Measurements from ENCODE around the gene BUB1.
"Not testable (repeated sequence)": the region's sequence is repeated elsewhere in the genome, so short reads cannot be mapped to it uniquely, and the experiment has no call there.

Gene BUB1

DNA sequence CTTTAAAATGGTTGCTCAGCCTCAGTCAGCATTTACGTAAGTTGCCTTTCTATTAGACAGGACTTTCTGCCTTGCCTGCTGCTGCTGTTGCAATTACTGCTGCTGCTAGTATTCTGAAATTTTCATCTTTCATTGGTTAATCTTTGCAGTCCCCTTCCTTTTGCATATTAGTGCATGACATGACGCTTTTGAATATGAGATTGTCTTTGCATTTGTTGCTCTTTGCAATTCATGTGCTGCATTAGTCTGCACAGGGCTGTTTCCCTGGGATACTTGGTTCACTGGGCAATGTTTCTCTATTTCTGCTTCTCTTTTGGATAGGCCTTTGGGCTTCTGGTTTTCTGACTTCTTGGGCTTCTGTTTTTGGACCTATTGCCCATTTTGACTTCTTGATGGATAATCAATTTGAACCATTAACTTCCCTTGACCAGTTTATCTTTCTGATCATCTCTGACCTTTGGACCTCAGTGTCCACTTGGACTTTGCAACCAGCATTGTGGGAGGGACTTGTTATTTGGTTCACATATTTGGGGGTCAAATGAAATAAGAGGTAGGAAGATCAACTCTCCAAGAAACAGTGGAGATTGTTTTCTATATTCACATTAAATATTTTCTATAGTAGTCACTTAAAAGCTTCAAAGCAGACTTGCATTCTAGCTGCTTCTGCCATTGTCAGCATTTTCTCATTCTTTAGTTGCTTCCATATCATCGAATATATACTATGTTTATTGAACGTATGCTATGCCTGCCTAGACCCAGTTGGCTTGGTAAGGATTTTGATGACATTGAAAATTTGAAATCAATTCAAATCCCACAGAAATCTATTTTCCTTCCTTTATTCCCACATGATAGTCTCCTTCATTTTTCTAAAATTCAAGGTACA, 12.5 kb upstream of the BUB1 start:
- DNase-seq: no peak

DNA sequence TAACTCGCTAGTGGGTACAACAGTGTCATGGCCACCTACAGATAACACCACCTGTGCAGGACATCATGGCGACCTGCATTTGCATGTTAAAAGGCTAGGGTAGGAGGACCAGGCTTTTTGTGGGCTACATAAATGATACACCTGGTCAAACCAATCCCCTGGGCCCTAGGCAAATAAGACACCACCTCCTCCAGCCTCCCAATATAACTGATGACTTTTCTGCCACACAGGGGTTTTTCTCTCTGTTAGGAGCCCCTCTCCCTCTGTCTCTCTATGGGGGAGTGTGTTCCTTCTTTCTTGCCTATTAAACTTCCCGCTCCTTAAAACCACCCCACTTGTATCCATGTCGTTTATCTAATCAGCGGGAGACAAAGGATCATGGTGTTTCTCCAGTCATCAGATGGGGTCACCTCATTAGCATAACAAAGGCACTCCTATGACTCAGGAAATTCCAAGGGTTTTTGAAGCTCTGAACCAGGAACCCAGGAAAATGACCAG, 10.8 kb upstream of the BUB1 start:
- DNase-seq: no peak

DNA sequence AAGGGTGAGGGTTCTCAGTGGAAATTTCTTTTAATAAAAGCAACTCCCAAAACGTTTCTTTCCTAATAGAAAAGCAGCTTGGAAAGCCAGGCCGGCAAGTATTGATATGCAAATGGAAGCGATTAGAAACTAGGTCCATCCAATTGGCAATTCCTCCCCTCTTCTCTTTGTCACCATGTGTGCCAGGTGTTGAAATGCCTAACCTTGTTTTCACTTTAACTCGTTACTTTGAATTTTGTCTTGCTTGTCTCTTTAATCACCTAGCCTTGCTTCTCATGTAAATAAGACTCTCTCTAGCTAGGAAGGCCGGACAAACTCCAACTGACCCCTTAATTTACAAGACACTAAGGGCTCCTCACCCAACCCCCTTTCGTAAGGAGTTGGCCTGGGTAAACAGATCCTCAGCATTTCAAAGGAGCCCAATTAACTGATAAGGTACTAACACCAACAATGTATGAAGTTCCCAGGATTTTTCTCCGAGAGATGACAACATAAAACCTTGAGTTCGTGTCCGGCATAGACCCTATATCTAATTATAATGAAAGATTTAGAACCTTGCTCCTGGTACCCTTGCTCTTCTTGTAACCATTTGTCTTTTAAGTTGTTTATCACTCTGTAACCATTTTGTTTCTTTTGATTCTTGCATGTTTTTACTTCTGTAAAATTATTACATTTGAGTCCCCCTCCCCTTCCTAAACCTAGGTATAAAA, 10.1 kb upstream of the BUB1 start:
- not testable (repeated sequence) for DNase-seq

DNA sequence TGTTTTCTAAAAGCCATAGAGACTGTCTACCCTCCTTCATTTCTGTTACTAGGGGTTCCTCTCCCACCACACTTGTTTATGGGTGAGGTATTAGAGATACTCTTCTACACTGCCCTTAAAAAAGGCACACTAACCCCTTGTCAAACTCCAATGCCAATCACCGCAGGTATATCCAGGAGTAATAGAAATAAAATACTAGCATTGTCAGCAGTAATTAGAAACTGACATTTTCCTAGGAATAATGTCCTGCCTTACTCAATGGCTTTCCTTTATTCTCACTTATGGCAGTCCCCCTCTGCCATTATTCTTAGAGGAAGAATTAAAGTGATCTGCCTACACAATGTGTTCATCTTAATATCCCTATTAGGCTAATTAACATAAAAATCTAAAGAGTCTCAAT, 5.0 kb upstream of the BUB1 start:
- DNase-seq: no peak

DNA sequence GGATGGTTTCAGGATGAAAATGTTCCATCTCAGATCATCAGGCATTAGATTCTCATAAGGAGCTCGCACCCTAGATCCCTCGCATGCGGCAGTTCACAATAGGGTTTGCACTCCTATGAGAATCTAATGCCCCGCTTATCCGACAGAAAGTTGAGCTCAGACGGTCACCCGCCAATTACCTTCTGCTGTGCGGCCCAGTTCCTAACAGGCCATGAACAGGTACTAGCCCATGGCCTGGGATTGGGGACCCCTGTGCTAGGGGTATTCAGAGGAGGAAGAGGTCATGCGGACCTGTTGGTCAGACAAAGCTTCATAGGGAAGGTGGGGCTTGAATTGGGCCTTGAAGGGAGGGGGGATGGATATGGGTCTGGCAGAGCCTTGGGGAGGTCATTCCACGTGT, 4.4 kb upstream of the BUB1 start:
- DNase-seq: no peak

DNA sequence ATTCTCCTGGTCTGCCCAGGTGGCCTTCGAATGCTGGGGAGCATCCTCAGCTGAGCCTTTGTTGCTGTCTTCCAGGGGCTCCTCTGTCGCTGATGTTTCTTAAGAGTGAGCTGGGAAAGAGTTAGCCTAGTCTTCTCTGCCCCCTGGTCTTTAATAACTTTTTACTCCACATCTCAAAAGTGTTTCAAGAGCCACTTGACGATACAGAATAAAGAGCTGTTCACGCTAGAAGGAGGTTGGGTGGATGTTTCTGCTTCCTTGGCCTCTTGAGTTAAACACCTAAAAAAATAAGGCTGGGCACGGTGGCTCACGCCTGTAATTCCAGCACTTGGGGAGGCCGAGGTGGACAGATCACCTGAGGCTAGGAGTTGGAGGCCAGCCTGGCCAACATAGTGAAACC, 2.8 kb upstream of the BUB1 start:
- DNase-seq: peak; percentile 26

DNA sequence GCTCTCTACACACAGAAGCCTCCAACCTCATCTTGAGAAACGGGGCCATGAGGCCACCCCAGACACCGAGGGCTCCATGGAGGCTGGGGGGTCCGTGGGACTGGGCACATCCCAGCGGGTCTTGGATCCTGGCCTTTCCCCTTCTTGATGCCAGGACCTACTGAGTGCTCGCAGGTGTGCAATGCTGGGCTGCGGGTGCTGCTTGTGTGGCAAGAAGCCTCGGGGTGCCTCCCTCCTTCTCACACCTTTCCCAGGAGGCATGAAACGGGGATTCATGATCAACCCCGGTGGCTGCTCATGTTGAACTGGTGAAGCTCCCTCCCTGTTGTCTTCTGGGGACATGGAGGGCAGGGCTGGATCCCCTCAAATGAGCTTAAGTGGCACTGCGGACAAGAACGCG, 2.0 kb upstream of the BUB1 start:
- DNase-seq: no peak

DNA sequence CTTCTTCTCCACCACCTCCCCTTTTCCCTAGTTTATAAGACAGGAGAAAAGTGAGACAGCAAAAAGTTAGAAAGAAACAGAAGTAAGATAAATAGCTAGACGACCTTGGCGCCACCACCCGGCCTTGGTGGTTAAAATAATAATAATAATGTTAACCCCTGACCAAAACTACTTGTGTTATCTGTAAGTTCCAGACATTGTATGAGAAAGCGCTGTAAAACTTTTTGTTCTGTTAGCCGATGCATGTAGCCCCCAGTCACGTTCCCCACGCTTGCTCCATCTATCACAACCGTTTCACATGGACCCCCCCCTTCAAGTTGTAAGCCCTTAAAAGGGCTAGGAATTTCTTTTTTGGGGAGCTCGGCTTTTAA, 1.5 kb upstream of the BUB1 start:
- DNase-seq: no peak

DNA sequence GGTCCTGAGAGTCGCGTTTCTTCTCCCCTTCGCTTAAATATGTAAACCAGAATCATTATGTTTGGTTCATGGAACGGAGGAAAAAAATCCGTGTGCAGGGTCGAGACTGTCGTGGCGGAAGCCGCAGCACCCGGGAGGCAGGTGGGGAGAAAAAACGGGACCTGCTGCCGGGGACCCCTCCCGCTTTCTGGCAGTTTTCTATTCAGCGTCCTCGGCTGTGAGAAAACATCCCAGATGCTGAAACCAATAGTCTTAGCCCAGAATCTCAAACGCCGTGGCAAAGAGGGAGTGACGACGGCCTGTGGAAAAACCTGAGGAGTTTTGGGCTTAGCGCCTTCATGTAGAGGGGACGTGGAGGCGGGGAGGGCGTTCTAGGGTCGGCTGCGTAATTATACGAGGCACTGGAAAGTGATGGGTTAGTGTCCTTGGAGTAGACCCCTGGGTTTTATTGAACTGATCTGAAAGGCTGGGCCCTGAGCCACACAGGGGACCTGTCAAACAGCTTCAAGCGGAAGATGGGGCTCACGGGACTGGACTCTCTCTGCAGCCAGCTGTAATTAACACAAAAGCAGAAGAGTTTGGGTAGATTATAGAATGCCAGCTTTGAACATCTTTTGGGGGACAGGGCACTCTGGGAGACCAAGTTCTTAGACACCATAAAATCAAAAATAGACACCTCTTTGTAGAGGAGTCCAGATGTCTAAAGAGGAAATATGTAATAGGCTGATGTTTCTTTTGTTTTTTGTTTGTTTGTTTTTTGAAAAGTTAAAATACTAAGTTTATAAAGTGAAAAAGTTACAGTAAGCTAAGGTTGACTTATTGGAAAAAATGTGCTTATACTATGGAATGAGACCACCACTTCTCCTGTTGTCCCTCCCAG, 834 bp upstream of the BUB1 start:
- DNase-seq: no peak

DNA sequence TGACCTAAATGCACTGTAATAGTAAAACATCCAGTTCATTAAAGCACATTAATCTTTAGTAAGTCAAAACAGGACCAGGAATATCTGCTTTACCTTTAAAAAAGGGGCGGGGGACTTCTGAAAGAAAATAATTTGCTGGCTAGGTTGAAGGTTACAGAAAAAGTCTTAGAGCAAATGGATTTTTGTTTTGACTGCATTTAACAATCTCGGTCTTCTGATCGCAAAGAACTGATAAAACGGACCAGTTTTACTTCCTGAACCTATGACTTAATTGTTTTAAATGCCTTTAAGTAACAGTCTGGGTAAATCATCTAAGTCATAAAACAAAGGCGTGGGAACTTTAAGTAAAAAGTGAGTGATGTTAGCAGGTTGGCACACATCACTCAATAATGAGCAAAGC, 783 bp downstream of the BUB1 start:
- no peak for DNase-seq

DNA sequence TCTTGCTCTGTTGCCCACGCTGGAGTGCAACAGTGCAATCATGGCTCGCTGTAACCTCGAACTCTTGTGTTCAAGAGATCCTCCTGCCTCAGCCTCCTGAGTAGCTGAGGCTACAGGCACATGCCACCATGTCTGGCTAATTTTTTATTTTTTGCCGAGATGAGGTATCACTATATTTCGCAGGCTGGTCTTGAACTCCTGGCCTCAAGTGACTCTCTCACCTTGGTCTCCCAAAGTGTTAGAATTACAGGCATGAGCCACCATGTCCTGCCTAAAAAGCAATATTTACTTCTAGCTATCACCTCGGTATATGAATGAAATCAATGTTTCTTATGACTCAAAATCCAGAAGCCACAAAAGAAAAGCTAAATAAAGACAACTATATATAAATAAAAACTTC, 2.2 kb downstream of the BUB1 start:
- DNase-seq: no peak

DNA sequence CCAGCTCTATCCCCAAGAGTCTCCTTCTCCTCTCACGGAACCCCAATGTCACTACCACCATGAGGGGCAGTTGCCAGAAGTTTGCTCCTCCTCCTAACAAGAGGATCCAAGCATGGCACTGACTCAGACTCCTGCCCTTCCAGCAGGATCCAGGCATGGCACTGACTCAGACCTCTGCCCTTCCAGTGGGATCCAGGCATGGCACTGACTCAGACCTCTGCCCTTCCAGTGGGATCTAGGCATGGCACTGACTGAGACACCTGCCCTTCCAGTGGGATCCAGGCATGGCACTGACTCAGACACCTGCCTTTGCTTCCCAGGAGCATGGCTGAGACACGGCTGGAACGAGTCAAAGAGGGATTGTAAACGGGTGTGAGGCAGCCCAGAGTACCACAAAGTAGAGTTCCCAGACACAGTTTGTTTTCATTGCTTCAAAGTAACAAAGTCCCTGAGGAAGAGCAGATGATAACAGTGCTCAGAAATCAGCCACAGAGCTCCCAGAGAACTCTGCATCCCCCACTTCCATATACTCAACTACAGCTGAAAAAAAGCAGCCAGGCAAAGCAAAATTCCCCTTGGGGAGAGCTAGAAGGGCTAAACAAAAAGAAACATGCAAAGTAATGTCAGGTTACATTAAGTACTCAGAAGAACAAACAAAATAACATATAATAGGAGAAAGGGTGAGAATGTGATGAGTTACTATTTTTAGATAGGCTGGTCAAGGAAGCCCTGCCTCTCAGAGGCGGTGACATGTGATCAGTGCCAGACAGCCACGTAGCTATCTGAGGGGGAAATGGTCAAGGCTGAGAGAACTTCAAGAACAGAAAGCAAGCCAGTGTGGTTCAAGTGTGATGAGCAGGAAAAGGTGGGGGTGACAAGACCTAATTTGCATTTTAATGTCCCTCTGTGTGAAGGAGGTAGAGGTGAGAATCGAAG, 3.0 kb downstream of the BUB1 start:
- DNase-seq: peak; percentile 19

DNA sequence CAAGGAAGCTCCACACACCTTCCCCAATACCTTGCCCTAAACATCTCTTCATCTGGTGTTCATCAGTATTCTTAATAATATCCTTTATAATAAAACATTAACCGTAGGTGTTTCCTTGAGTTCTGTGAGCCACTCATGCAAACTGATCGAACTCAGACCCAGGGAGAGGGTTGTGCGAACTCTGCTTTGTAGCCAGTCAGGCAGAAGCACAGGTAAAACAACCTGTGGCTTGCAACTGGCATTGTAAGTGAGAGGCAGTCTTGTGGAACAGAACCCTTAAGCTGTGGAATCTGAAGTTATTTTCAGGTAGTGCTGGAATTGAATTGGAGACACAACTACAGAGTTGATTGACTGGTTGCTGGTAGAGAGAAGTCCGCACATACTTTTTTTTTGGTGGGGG, 4.7 kb downstream of the BUB1 start:
- DNase-seq: no peak

DNA sequence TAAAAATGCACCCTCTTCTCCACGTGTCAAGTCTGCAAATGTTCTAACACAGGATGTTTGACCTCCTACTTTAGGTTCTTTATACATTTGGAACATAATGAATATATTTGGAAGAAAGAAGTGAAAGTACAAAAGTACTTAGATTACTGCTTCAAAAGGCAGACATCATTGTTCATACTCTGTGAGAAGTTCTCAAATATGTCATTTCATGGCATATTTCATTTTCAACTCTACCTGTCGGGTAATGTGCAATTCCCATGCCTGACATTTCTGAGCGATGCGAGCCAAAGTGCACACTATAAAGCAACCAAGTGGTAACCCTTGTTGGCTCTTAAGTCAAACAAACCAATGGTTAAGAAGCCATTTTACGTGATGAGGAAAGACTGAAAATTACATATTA, 7.0 kb downstream of the BUB1 start:
- DNase-seq: no peak

DNA sequence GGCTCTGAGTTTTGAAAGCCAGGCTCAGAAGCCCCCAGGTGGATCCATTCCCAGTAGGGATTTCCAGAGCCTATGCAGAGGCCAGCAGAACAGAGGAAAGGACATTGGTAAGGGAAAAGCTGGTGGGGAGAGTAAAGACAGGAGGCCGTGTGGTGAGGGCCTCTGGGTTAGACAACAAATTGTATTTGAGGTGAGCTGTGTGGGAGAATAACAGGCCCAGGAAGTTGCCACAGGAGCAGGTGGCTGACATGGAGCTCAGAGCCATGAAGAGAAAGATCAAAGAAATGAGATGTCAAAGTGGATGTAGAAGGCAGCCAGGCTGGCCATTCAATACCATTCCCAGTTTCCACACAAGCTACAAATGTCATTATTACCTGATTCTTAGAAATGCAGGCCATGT, 8.8 kb downstream of the BUB1 start:
- no peak for DNase-seq

DNA sequence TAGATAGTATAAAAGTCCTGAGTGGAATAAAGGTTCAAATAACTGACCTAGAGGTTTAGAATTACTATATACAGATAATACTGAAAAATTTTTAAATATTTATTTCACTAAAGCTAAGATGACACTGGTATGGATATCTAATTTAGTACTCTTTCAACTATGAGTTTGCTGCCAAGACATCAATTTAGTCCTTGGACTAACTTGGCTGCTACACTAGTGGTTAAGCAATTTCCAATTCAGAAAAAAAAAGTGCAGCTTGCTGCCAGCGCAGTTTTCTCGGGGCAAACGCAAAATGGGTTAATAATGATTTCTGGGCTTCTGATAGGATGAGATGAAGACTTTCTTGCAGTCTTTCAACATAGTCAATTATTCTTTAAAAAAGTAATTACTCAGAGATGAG, 10.8 kb downstream of the BUB1 start:
- DNase-seq: no peak

DNA sequence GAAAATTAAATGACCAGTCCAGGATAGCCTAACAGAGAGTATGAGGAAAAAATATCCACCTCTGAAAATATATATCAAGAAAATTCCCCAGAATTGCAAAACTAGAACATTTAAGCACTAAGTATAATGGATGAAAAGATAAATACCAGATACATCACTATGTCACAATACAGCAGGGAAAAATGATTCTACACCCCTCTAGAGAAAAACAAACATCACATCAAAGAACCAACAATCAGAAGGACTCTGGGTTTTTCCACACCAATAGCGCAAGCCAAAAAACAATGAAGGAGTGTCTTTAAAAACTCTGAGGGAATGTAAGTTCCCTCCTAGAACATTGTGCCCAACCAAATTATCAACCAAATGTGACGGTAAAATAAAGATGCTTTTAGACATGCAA, 13.7 kb downstream of the BUB1 start:
- no peak for DNase-seq

DNA sequence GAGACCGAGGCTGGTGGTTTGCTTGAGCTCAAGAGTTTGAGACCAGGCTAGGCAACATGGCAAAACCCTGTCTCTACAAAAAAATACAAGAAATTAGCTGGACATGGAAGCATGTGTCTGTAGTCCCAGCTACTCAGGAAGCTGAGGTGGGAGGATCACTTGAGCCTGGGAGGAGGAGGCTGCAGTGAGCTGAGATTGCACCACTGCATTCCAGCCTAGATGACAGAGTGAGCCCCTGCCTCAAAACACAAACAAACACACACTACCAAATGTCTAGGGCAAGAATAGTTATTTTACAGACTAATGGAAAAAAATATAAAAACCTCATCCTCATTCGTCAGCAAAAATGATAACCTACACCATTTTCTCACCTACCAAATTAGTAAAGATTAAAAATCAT, 15.3 kb downstream of the BUB1 start:
- no peak for DNase-seq

DNA sequence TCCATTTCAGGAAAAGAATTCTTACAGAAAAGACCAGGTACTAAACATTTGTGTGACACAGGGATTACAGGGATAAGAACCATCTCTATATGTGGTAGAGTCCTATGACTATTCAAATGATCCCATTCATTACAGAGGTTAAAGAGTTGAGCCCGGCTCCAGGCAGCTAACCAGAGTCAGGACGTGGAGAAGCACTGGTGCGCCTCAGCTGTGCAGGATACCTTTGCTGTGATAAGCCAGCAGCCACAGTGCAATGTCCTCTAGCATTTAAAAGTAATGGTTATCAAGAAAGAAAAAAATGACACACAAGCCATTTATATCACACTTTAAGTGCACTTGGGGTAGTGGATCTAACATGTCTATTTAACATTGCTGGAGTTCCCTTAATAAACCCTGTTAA, 17.3 kb downstream of the BUB1 start:
- no peak for DNase-seq

DNA sequence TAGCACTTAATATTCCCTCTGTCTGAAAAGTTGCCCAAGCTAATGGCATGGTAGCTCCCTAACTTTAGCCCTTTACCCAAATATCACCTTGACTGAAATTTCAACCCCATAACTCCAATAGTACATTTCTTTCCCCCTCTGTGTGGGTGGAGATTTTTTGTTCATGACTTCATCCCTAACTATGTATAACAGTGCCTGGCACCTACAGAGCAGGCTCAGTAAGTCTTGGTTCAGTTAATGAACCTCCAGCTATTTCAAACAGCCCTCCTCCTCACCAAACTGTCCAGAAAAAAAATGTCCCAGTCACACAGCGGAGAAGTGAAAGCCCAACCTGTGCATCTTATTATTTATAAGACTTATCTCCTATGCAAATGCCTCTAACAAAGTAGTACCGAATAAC, 18.6 kb downstream of the BUB1 start:
- DNase-seq: no peak

DNA sequence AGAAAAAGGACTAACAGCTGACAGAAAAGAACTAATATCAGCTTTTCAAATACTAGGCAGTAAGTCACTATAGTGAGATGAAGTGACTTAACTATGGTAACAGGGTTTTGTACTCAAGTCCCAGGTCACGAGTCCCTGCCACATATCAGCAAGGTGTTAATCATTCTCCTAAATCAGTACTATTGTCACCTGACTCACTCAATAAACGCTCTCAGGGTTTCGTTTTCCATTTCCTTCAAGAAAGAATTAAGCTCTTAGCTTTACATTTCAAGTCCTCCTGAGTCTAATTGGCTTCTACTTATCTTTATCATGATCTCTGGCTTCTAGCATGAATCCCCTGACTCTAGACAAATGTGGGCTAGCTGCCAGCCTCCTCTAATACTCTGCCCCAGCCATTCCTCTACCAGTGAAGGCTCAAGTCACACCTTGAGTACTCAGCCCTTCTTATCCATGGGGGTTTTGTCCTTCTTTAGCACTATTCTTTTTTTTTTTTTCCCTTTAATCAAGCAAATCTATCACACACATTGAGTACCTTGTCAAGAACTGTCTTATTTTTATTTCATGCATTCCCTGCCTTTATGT, 20.0 kb downstream of the BUB1 start:
- DNase-seq: peak; percentile 70

DNA sequence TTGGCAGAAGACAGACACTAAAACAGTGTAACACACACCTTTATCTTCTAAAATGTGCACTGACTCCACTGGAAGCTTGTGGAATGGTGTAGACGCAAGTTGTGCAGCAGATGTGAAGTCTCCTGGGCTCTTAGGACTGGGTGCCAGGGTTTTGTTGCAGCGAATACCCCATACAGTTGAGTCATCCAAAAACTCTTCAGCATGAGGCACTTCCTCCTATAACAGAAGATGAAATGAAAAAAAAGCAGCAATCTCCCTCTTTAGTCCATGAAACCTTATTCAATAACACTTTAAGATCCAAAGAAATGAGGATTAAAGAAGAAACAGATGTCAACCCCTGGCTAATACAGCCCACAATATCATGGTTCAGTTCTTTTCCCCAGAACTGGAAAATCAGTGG, 22.2 kb downstream of the BUB1 start:
- no peak for DNase-seq

All from DMS79 (cell line).